ENCODE measurements around the gene RAB11FIP4. TPM values are rescaled to one million over a fixed set of nuclear protein-coding genes. Genes with fewer than 3 reads are reported as not detected.

The RAB11FIP4 gene
- total RNA-seq, 1 donor from 2014 or later = 32.4 TPM

- H3K9me3 Mint-ChIP-seq = no peaks in the 10 kb centered on the region
- TF ChIP-seq, protein P1, sequence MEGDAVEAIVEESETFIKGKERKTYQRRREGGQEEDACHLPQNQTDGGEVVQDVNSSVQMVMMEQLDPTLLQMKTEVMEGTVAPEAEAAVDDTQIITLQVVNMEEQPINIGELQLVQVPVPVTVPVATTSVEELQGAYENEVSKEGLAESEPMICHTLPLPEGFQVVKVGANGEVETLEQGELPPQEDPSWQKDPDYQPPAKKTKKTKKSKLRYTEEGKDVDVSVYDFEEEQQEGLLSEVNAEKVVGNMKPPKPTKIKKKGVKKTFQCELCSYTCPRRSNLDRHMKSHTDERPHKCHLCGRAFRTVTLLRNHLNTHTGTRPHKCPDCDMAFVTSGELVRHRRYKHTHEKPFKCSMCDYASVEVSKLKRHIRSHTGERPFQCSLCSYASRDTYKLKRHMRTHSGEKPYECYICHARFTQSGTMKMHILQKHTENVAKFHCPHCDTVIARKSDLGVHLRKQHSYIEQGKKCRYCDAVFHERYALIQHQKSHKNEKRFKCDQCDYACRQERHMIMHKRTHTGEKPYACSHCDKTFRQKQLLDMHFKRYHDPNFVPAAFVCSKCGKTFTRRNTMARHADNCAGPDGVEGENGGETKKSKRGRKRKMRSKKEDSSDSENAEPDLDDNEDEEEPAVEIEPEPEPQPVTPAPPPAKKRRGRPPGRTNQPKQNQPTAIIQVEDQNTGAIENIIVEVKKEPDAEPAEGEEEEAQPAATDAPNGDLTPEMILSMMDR (conservative IDR thresholded peaks at IDR 0.05) = no peak
- no peak overlapping the region for H3K4me3 Mint-ChIP-seq
- no peaks in the 10 kb centered on the region for H3K36me3 Mint-ChIP-seq
- no peak overlapping the region for H3K27ac Mint-ChIP-seq
- DNase-seq (ENCODE audit: extremely low spot score, unreplicated experiment) = no peak
- no peaks in the 10 kb centered on the region for H3K27me3 Mint-ChIP-seq
- peaks cover 14% of the 10 kb centered on the region for H3K4me1 Mint-ChIP-seq (ENCODE audit: unreplicated experiment)
Observed at GRCh38 chr17:31574458-31574857, 183.0 kb downstream of the RAB11FIP4 start.

GRCh38 chr17:31575043-31575442 lies 183.6 kb downstream of the RAB11FIP4 start:
- H3K36me3 Mint-ChIP-seq = no peaks in the 10 kb centered on the region
- H3K27ac Mint-ChIP-seq = no peak overlapping the region
- peaks cover 13% of the 10 kb centered on the region for H3K4me1 Mint-ChIP-seq (ENCODE audit: unreplicated experiment)
- no peak overlapping the region for H3K4me3 Mint-ChIP-seq
- TF ChIP-seq, protein P1 (conservative IDR thresholded peaks at IDR 0.05) = no peak
- no peaks in the 10 kb centered on the region for H3K27me3 Mint-ChIP-seq
- DNase-seq (ENCODE audit: extremely low spot score, unreplicated experiment) = no peak
- no peaks in the 10 kb centered on the region for H3K9me3 Mint-ChIP-seq

DNA sequence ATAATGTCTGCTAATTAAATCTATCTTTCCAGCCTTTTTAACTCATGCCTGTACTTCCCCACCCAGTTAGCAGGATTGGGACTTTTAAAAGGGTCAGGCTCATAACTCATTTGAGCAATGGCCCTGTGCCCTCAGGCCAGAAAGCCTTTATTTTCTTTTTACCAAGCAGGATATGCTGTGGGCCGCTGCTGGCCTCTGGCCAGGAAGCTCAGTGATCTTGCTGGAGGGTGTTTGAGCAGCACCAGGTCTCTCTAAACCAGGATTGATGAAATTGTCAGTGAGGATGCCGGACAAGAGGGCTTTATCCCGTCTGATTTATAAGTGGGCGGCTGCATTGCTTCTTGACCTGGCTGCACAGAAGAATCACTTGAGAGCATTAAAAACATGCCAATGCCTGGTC lies 187.8 kb downstream of the RAB11FIP4 start:
- Mint-ChIP-seq H3K4me1 (ENCODE audit: unreplicated experiment) (peaks cover 6% of the 10 kb centered on the region), H3K4me3 (no peak overlapping the region), H3K9me3 (no peaks in the 10 kb centered on the region), H3K27ac (no peak overlapping the region), H3K36me3 (no peaks in the 10 kb centered on the region), H3K27me3 (no peaks in the 10 kb centered on the region)
- TF ChIP-seq, protein P1 (conservative IDR thresholded peaks at IDR 0.05) = no peak
- no peak for DNase-seq (ENCODE audit: extremely low spot score, unreplicated experiment)

DNA sequence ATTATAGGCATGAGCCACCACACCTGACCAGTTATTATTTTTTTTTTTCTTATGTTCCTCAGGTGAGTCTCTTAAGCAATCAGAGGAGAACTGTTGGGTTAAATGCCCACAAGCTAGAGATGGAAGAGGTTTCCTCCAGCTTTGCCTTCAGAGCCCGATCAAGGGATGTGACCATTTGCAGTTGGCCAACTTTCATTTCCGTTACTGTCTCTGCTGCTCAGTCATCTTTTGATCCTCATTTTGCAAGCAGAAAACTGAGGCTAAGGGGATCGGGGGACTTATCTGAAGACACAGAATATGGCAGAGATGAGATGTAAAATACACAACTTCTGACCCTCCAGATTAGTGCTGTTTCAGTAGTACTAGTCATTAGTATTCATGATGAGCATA lies 188.8 kb downstream of the RAB11FIP4 start:
- H3K27me3 Mint-ChIP-seq = no peaks in the 10 kb centered on the region
- no peak overlapping the region for H3K27ac Mint-ChIP-seq

DNA sequence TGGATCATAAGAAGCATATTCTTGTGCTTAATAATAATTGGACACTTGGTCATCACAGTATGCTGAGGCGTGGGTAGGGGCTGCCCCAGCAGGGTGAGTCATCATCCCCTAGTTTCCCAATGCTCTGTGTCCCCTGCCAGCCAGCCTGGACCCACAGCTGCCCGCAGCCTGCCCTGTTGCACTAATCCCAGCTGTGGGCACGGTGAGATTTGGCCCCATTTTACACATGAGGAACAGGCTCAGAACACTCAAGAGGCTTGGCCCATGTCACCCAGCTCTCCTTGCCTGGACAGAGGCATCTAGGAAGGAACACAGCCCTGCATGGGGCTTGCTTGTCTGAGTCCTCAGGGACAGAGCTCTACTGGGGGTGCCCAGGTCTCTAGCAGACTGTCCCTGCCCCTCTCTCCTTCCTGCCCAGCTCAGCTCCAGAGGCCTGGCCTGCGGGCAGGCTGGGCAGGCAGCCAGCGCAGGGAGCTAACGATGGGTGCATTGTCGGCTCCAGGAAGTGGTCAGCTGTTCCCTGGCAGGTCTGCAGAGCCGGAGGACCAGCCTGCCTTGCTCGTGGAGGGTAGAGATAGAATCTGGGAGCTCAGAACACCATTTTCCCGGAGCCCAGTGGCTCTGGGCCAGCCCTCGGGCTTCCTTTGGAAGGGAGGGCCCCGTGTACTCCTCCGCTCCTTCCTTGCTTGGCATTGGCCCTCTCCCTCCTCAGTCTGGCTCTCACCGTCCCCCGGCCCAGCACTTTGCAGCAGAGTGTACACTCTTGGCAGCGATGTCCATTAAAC lies 189.4 kb downstream of the RAB11FIP4 start:
- H3K27me3 Mint-ChIP-seq = no peaks in the 10 kb centered on the region
- TF ChIP-seq, protein P1 (conservative IDR thresholded peaks at IDR 0.05) = no peak
- H3K36me3 Mint-ChIP-seq = no peaks in the 10 kb centered on the region
- DNase-seq (ENCODE audit: extremely low spot score, unreplicated experiment) = no peak
- H3K4me1 Mint-ChIP-seq (ENCODE audit: unreplicated experiment) = peaks cover 6% of the 10 kb centered on the region
- H3K27ac Mint-ChIP-seq = no peak overlapping the region
- no peaks in the 10 kb centered on the region for H3K9me3 Mint-ChIP-seq
- no peak overlapping the region for H3K4me3 Mint-ChIP-seq

More for the DNA sequence above, 188.8 kb downstream of the RAB11FIP4 start:
- TF ChIP-seq, protein P1 (conservative IDR thresholded peaks at IDR 0.05) = no peak
- H3K36me3 Mint-ChIP-seq = no peaks in the 10 kb centered on the region
- H3K9me3 Mint-ChIP-seq = no peaks in the 10 kb centered on the region
- H3K4me1 Mint-ChIP-seq (ENCODE audit: unreplicated experiment) = peaks cover 6% of the 10 kb centered on the region
- no peak for DNase-seq (ENCODE audit: extremely low spot score, unreplicated experiment)
- no peak overlapping the region for H3K4me3 Mint-ChIP-seq
